ENCODE results near the gene CHSY1.

DNA sequence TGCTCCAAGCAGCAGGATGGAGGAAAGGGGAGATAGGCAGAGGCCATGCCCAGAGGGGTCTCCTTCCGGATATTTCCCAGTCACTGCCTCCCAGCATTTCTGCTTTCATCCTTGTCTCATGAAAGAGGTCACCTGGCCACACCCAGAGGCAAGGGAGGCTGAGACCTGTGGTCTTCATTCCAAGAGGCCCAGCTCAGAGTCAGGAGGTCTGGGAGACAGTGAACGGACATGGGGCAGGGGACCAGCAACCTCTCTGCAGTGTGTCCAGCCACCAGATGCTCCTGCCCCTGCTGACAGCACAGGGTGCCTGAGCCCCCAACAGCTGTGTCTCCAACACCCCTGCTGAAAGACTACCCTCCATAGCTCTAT, 111.2 kb downstream of the CHSY1 start:
- TF ChIP-seq CTCF (IDR thresholded peaks at IDR 0.05) (no peak), EZH2 (IDR thresholded peaks at IDR 0.05) (no peak)

All from neural progenitor cell (in vitro differentiated cells).